Amniotic stem cell (primary cell): ENCODE results near the gene SLC6A16.
"Not testable (repeated sequence)": the region's sequence is repeated elsewhere in the genome, so short reads cannot be mapped to it uniquely, and the experiment has no call there.

ENCODE experiments used
- DNase-seq: peaks from one replicate; lab custom pipeline; 2025; lab: John Stamatoyannopoulos, UW

The SLC6A16 gene

GRCh38 chr19:49324801-49325576, at the start of gene SLC6A16:
TSS of gene SLC6A16 (minus strand) at chr19:49325191. CDS start at chr19:49311347, 13,844 bp downstream.
- DNase-seq = no peak

GRCh38 chr19:49373174-49373573, 48.2 kb upstream of the SLC6A16 start:
- not testable (repeated sequence) for DNase-seq

- DNase-seq = no peak
These were observed 46.2 kb upstream of the SLC6A16 start for GRCh38 chr19:49371184-49371583.

- DNase-seq = no peak
These were observed 43.8 kb upstream of the SLC6A16 start for GRCh38 chr19:49368711-49369358.

- DNase-seq = no peak
These were observed 41.1 kb upstream of the SLC6A16 start for GRCh38 chr19:49366110-49366509.

- DNase-seq = no peak
These were observed 39.2 kb upstream of the SLC6A16 start for GRCh38 chr19:49364083-49364737.

- DNase-seq = peak; percentile 93
These were observed 38.5 kb upstream of the SLC6A16 start, which contains the start of gene DKKL1 for GRCh38 chr19:49363268-49364082. TSS of gene DKKL1 (plus strand) at chr19:49363877. CDS start at chr19:49363999, 122 bp downstream.

GRCh38 chr19:49362929-49363267, 37.9 kb upstream of the SLC6A16 start:
- no peak for DNase-seq

- DNase-seq = no peak
These were observed 37.3 kb upstream of the SLC6A16 start, which contains the start of gene TEAD2 for GRCh38 chr19:49362048-49362928. TSS of gene TEAD2 (minus strand) at chr19:49362416. CDS start at chr19:49360075, 2,341 bp downstream.

- DNase-seq = peak; percentile 42
These were observed 36.6 kb upstream of the SLC6A16 start for GRCh38 chr19:49361438-49362047.

GRCh38 chr19:49359851-49360820, 35.1 kb upstream of the SLC6A16 start:
- DNase-seq = no peak

- DNase-seq = no peak
These were observed 32.2 kb upstream of the SLC6A16 start for GRCh38 chr19:49357186-49357585.

GRCh38 chr19:49356382-49356781, 31.4 kb upstream of the SLC6A16 start:
- no peak for DNase-seq

- no peak for DNase-seq
These were observed 30.9 kb upstream of the SLC6A16 start for GRCh38 chr19:49355909-49356353.

- DNase-seq = no peak
These were observed 24.6 kb upstream of the SLC6A16 start for GRCh38 chr19:49349567-49349966.

GRCh38 chr19:49348305-49349189, 23.6 kb upstream of the SLC6A16 start:
- DNase-seq = no peak

GRCh38 chr19:49347835-49348234, 22.8 kb upstream of the SLC6A16 start:
- no peak for DNase-seq

- DNase-seq = no peak
These were observed 22.2 kb upstream of the SLC6A16 start for GRCh38 chr19:49347191-49347590.
